8988T (cell line): ENCODE data around the gene OR4L1.
"Not testable (repeated sequence)": the region's sequence is repeated elsewhere in the genome, so short reads cannot be mapped to it uniquely, and the experiment has no call there.

ENCODE experiments used
- DNase-seq: peaks from one replicate; pipeline ENCODE4 v3.0.0; 2011

The OR4L1 gene, protein sequence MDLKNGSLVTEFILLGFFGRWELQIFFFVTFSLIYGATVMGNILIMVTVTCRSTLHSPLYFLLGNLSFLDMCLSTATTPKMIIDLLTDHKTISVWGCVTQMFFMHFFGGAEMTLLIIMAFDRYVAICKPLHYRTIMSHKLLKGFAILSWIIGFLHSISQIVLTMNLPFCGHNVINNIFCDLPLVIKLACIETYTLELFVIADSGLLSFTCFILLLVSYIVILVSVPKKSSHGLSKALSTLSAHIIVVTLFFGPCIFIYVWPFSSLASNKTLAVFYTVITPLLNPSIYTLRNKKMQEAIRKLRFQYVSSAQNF

GRCh38 chr14:20059745-20060144, at the start of gene OR4L1:
Gene OR4L1, plus strand, starts transcription at chr14:20060045. Its CDS starts 0 bp downstream, at chr14:20060045.
- no peak for DNase-seq

DNA sequence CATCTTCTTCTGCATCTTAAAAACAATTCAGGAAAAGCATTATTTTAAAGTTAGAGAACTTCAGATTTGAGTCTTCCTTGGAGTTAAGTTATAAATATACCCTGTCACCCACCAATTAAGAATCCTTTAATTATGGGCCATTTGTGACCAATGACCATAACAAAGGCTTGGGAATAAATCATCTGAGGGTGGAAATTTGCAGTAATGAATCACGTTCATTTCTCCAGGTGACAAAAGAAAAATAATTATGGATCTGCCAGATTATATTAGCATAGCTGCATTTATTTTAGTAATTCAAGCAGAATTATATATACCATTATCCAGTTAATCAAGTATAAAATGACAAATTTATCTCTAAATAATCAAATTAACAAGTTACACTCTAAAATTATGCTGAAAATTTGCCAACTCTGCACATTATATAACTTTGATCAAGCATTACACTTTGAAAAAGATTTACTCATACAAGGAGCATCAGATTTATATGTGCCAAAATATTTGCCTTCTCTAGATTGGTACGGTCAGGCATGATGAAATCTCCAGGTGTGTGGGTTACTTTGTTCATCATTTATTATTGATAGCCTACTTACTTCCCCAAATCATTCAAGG, 40.5 kb upstream of the OR4L1 start, which contains the start of gene OR4K14:
TSS of gene OR4K14 (minus strand) at position 51 of the 609 bp plus-strand sequence. CDS start 4,114 bp downstream, outside the sequence.
- no peak for DNase-seq

DNA sequence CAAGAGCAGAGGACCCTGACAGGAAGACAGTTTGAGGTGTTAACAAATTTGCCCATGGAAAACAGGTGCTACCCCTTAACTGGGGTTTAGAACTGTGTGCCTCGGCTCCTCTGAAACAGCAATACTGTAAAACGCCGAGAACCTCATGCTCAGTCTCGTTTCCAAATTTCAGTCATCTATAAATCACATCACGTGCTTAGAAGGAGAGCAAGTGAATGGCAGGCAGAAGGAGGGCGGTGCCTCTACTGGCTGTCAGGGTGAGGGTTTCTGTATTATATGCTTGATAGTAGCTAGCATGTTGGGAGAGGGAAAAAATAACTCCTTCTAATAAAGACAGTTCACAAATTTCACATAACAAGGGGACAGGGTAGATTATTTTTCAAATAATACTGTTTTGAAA, 28.8 kb upstream of the OR4L1 start:
- DNase-seq: no peak

GRCh38 chr14:20035449-20035848, 24.4 kb upstream of the OR4L1 start:
- no peak for DNase-seq

DNA sequence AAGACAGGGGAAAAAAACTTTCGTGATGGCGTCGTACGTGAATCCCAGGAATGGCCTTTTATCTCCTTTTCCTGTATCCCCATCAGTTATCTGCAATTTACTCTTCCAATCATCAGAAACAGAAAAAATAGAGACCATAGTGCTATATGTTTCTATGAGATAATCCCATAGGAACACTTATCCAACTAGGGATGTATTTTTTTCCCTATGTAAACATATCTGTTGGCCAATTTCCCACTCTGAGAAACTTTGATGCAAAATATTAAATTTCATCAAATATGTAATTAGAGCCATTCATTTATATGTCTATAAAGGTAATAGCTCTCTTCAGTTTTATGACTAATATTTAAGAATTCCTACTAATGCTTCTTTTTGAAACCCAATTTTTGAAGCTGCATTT, 23.9 kb upstream of the OR4L1 start, which contains the start of gene OR4K13:
TSS of gene OR4K13 (minus strand) at position 101 of the 400 bp plus-strand sequence. CDS start 1,280 bp downstream, outside the sequence.
- no peak for DNase-seq

- DNase-seq: no peak
These were observed 15.6 kb upstream of the OR4L1 start for GRCh38 chr14:20044243-20044642.

- DNase-seq: no peak
These were observed 11.6 kb upstream of the OR4L1 start for GRCh38 chr14:20048202-20048601.

- DNase-seq: no peak
These were observed 32.2 kb downstream of the OR4L1 start for GRCh38 chr14:20092050-20092449.

DNA sequence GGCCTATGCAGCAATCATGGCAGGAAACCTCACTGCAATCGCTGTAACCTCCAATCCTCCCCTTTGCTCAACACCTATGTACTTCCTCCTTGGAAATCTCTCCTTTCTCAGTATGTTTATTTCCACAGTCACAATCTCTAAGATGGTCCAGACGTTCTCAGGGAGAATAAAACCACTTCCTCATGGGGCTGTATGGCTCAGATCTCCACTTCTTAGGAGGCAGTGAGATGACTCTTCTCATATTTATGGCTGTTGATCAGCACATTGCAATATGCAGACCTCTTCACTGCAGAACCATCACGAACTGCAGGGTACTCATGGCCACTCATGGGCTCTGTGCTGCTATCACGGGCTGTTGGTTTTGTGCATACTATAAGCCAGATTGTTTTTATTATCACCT, 33.6 kb downstream of the OR4L1 start:
- no peak for DNase-seq

DNA sequence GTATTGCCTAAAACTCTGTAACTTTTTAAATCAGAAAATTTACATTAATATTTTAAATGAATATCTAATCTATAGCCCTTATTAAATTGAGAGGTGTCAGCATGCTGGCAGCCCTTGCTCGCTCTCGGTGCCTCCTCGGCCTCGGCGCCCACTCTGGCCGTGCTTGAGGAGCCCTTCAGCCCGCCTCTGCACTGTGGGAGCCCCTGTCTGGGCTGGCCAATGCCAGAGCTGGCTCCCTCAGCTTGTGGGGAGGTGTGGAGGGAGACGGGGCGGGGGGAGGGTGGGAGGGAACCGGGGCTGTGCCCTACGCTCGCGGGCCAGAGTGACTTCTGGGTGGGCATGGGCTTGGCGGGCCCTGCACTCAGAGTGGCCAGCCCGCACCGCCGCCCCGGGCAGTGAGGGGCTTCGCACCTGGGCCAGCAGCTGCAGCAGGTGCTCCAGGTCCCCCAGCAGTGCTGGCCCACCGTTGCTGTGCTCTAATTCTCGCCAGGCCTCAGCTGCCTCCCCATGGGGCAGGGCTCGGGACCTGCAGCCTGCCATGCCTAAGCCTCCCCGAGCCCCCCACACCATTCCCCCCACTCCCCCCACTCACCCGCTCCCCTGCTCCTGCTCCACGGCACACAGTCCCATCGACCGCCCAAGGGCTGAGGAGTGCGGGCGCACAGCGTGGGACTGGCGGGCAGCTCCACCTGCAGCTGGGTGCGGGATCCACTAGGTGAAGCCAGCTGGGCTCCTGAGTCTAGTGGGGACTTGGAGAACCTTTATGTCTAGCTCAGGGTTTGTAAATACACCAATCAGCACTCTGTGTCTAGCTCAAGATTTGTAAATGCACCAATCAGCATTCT, 39.3 kb downstream of the OR4L1 start:
- DNase-seq: not testable (repeated sequence)

- DNase-seq: no peak
These were observed 50.6 kb downstream of the OR4L1 start, which contains the start of gene OR4K17 for GRCh38 chr14:20110438-20110837. Gene OR4K17, plus strand, starts transcription at chr14:20110739. Its CDS starts 6,761 bp downstream, at chr14:20117500.
